Measurements from ENCODE around the gene TMEM82.

GRCh38 chr1:15753776-15754175 lies 11.5 kb downstream of the TMEM82 start:
- TF ChIP-seq CEBPB (IDR thresholded peaks at IDR 0.05), result no peak
- no peak for TF ChIP-seq RAD21 (IDR thresholded peaks at IDR 0.05; ENCODE audit: low read depth)
- no peak for TF ChIP-seq TAF1 (IDR thresholded peaks at IDR 0.05; ENCODE audit: low read depth)
- TF ChIP-seq, protein P1, sequence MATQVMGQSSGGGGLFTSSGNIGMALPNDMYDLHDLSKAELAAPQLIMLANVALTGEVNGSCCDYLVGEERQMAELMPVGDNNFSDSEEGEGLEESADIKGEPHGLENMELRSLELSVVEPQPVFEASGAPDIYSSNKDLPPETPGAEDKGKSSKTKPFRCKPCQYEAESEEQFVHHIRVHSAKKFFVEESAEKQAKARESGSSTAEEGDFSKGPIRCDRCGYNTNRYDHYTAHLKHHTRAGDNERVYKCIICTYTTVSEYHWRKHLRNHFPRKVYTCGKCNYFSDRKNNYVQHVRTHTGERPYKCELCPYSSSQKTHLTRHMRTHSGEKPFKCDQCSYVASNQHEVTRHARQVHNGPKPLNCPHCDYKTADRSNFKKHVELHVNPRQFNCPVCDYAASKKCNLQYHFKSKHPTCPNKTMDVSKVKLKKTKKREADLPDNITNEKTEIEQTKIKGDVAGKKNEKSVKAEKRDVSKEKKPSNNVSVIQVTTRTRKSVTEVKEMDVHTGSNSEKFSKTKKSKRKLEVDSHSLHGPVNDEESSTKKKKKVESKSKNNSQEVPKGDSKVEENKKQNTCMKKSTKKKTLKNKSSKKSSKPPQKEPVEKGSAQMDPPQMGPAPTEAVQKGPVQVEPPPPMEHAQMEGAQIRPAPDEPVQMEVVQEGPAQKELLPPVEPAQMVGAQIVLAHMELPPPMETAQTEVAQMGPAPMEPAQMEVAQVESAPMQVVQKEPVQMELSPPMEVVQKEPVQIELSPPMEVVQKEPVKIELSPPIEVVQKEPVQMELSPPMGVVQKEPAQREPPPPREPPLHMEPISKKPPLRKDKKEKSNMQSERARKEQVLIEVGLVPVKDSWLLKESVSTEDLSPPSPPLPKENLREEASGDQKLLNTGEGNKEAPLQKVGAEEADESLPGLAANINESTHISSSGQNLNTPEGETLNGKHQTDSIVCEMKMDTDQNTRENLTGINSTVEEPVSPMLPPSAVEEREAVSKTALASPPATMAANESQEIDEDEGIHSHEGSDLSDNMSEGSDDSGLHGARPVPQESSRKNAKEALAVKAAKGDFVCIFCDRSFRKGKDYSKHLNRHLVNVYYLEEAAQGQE (IDR thresholded peaks at IDR 0.05; ENCODE audit: low read depth), result no peak
- no peak for TF ChIP-seq EP300 (IDR thresholded peaks at IDR 0.05; ENCODE audit: borderline replicate concordance)
- no peak for TF ChIP-seq YY1 (IDR thresholded peaks at IDR 0.05; ENCODE audit: low read depth)
- TF ChIP-seq MAX (IDR thresholded peaks at IDR 0.05), result no peak
- no peak for TF ChIP-seq CREB1 (IDR thresholded peaks at IDR 0.05; ENCODE audit: low read depth)
- no peak for TF ChIP-seq ZBTB7A (IDR thresholded peaks at IDR 0.05; ENCODE audit: low read depth)
- no peak for TF ChIP-seq NFIC (IDR thresholded peaks at IDR 0.05)
- no peak for TF ChIP-seq USF1 (IDR thresholded peaks at IDR 0.05)
- TF ChIP-seq FOXM1 (IDR thresholded peaks at IDR 0.05; ENCODE audit: borderline replicate concordance, low read depth), result no peak
- TF ChIP-seq TEAD4 (IDR thresholded peaks at IDR 0.05), result no peak
